Mononuclear cell (primary cell): Measurements from ENCODE around the gene SCG3. TPM values are rescaled to one million over a fixed set of nuclear protein-coding genes. Genes with fewer than 3 reads are reported as not detected.

ENCODE experiments used
- H3K27me3 ChIP-seq: 2 replicates; pipeline ENCODE4 v1.6.0; 2011; ENCODE audit warnings: low read length, control low read depth; ENCODE audit not compliant: insufficient read depth
- H3K4me1 ChIP-seq: 2 replicates; pipeline ENCODE4 v1.5.1; 2011; ENCODE audit warnings: mild to moderate bottlenecking, low read length, control low read depth; ENCODE audit not compliant: insufficient read depth
- H3K4me3 ChIP-seq: 2 replicates; pipeline ENCODE4 v1.5.1; 2011; ENCODE audit warnings: mild to moderate bottlenecking, low read length, moderate library complexity
- H3K9me3 ChIP-seq: 2 replicates; pipeline ENCODE4 v1.5.1; 2011; ENCODE audit warnings: low read depth, mild to moderate bottlenecking, control low read depth, low read length
- total RNA-seq: library from RNA; depleted of rRNA; stranded (reverse); fragments of >200 nt; gene quantifications from one replicate; pipeline ENCODE4 v1.2.3, GENCODE V29; 2012

SCG3 gene
- total RNA-seq, 1 donor, result not detected

DNA sequence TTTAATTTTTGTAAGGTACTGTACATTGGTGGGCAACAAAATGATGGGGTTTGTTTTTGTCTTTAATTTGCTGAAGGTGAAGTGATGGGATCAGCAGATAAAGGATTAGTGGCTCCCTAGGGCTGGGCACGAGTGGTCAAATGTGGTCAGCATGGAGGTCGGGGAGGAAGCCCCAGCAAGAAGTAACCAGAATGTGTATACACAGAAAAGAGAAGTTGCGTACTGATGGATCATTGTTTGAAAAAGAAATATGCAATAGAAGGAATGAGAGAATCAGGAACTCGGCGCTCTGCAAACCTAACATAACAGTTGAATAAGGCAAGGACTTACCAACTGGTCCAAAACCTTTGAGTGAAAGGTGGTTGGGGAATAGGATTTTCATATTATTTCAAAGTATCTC lies 71.6 kb downstream of the SCG3 start:
- no peak overlapping the region for H3K4me3 ChIP-seq
- peaks cover 57% of the 10 kb centered on the region for H3K4me1 ChIP-seq

GRCh38 chr15:51754267-51754666 lies 73.0 kb downstream of the SCG3 start:
- Histone ChIP-seq H3K9me3 (no peaks in the 10 kb centered on the region), H3K27me3 (peaks cover 4% of the 10 kb centered on the region), H3K4me1 (peaks cover 66% of the 10 kb centered on the region), H3K4me3 (no peak overlapping the region)

More for the DNA sequence above, 71.6 kb downstream of the SCG3 start:
- H3K27me3 ChIP-seq, result peaks cover 4% of the 10 kb centered on the region
- H3K9me3 ChIP-seq, result no peaks in the 10 kb centered on the region

- H3K9me3 ChIP-seq, result no peaks in the 10 kb centered on the region
- H3K4me3 ChIP-seq, result no peak overlapping the region
- H3K4me1 ChIP-seq, result peaks cover 71% of the 10 kb centered on the region
- peaks cover under 1% of the 10 kb centered on the region for H3K27me3 ChIP-seq
Measured at GRCh38 chr15:51755790-51756189, 74.5 kb downstream of the SCG3 start.

DNA sequence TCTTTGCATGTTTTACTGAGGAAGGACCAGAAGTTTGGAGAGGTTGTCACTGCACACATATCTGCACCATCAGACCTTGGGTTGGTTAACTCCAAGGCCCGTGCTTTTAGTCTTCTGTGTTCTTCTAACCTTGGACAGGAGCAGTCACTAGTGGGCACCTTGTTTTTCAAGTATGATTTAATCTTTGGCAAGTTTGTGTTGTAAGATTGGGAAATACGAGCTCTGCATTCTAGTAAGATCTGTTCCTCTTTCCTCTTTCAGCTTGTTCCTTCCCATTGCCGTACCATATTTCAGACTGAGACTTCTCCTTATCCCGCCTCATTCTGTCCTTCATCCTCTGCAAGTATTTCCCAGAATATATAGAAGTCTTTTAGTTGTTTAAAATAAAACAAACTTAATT lies 75.2 kb downstream of the SCG3 start:
- peaks cover 67% of the 10 kb centered on the region for H3K4me1 ChIP-seq
- no peaks in the 10 kb centered on the region for H3K9me3 ChIP-seq
- no peaks in the 10 kb centered on the region for H3K27me3 ChIP-seq
- no peak overlapping the region for H3K4me3 ChIP-seq

DNA sequence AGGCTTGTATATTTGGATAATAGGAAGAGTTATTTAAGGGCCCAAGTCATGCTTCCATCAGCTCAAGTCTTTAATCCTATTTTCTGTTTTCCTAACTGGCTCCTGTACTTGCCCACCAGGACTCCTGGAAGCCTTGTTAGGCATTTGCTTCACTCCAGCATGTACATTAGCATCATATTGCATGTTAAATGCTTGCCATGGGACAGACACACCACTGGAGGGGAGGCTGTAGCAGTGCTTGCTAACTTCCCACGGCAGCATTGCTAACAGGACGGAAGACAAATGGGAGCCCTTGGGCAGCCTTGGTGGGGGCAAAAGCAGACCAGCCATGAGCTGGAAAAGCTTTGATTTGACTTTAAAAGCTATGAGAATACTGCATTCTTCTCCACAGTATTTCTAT lies 76.1 kb downstream of the SCG3 start:
- Histone ChIP-seq H3K4me1 (peaks cover 61% of the 10 kb centered on the region), H3K4me3 (no peak overlapping the region)

GRCh38 chr15:51758645-51759044 lies 77.3 kb downstream of the SCG3 start:
- peaks cover 49% of the 10 kb centered on the region for H3K4me1 ChIP-seq
- no peaks in the 10 kb centered on the region for H3K27me3 ChIP-seq
- H3K9me3 ChIP-seq, result no peaks in the 10 kb centered on the region
- H3K4me3 ChIP-seq, result no peak overlapping the region

More for the DNA sequence above, 76.1 kb downstream of the SCG3 start:
- Histone ChIP-seq H3K9me3 (no peaks in the 10 kb centered on the region), H3K27me3 (no peaks in the 10 kb centered on the region)

DNA sequence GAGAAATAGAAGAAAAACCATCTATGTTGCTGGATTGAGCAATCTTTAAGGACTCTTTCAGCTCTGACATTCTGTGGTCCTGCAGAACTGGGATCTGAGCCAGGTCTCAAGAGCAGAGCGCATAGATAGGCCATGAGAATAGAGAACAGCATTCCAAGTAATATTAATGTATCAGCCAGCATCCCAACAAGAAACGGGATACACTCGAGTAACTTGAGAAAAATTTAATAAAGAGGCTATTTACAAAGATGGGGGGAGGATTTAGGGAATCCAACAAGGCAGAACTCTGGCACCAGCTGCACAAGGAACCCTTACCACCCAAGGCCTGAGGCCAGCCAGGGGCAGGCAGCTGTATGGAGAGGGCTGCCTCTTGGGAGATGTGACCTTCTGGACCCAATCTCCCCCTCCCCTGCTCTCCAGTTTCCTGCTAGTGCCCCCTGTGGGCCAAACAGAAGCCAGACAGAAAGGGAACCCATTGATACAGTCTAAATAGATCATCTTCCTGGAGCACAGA lies 78.3 kb downstream of the SCG3 start:
- Histone ChIP-seq H3K9me3 (no peaks in the 10 kb centered on the region), H3K4me3 (no peak overlapping the region), H3K27me3 (no peaks in the 10 kb centered on the region), H3K4me1 (peaks cover 43% of the 10 kb centered on the region)

- H3K4me3 ChIP-seq, result no peak overlapping the region
- H3K4me1 ChIP-seq, result peaks cover 34% of the 10 kb centered on the region
- no peaks in the 10 kb centered on the region for H3K9me3 ChIP-seq
- H3K27me3 ChIP-seq, result no peaks in the 10 kb centered on the region
Measured at GRCh38 chr15:51760805-51761204, 79.5 kb downstream of the SCG3 start.

GRCh38 chr15:51765751-51766150 lies 84.4 kb downstream of the SCG3 start:
- no peak overlapping the region for H3K4me3 ChIP-seq
- H3K4me1 ChIP-seq, result peaks cover 12% of the 10 kb centered on the region
- no peaks in the 10 kb centered on the region for H3K27me3 ChIP-seq
- H3K9me3 ChIP-seq, result no peaks in the 10 kb centered on the region

DNA sequence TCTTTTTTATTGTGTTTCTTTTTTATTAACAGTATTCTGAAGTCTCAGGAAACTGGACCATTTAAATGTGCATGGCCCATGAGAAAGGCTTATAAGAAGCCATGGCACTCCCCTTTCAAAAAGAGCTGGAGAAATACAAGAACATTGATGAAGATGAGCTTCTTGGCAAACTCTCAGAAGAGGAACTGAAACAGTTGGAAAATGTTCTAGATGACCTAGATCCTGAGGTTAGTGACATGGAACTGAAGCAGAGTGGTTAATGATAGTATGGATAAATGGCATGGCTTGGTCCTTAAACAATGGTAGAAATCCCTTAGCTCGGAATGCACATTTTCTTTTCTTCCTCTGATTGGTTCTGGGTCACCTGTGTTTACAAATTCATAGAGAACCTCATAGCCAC lies 85.0 kb downstream of the SCG3 start:
- Histone ChIP-seq H3K4me3 (no peak overlapping the region), H3K9me3 (no peaks in the 10 kb centered on the region), H3K4me1 (peaks cover 12% of the 10 kb centered on the region), H3K27me3 (no peaks in the 10 kb centered on the region)

DNA sequence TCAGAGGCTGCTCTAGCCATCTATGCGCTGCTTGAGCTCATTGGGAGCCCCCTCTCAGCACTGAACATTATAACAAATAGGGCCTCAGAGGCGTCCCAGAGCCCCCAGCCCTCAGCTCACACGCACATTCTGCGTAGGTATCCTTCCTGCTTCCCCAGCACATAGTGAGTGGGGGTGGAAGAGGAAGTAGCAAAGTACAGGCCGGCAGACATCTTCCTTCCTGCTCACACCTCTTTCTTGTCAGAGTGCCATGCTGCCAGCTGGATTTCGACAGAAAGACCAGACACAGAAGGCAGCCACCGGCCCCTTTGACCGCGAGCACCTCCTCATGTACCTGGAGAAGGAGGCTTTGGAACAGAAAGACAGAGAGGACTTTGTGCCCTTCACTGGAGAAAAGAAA lies 86.7 kb downstream of the SCG3 start:
- Histone ChIP-seq H3K4me3 (no peak overlapping the region), H3K4me1 (peaks cover 12% of the 10 kb centered on the region), H3K9me3 (no peaks in the 10 kb centered on the region), H3K27me3 (no peaks in the 10 kb centered on the region)

Other genes with a start within 250 kb of the SCG3 start
- 54.9 TPM for gene DMXL2, start 58.7 kb upstream of the SCG3 start, total RNA-seq
- 18.1 TPM for gene LYSMD2, start 56.2 kb downstream of the SCG3 start, total RNA-seq
- gene TMOD2, start 70.1 kb downstream of the SCG3 start, total RNA-seq, result 5.9 TPM
- gene TMOD3, start 148.2 kb downstream of the SCG3 start, total RNA-seq, result 43.0 TPM